Astrocyte (in vitro differentiated cells and primary cell): ENCODE data around the gene FGF12.

ENCODE experiments used
- EZH2 ChIP-seq: IDR thresholded peaks from 2 replicates; pipeline ENCODE4 v1.6.1; 2012; ENCODE audit warnings: mild to moderate bottlenecking, low read length, inconsistent platforms; ENCODE audit not compliant: insufficient read depth
- TF ChIP-seq, protein P1 (sequence below): IDR thresholded peaks from 2 replicates; pipeline ENCODE4 v1.5.1; 2011; ENCODE audit warnings: low read depth, mild to moderate bottlenecking, inconsistent platforms, low read length, moderate library complexity; ENCODE audit not compliant: insufficient read depth

DNA sequence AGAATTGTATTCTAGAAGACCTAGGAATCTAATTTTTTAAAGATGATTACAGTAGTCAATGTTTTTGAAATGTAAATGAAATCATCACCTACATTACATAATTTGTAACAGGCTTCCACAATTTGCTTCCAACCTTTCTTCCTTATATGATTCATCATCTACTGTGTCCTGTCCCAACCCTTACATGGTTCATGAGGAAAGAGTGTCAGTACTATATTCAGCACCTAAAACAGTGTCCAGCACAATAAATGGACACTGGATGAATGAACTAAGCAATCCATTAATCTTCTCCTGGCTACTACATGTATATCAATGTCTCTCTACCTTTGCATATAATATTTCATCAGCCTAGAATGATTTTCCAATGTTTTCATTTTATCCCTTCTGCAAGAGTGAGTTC lies 12.2 kb downstream of the FGF12 start:
- no peak for TF ChIP-seq EZH2
- TF ChIP-seq, protein P1, sequence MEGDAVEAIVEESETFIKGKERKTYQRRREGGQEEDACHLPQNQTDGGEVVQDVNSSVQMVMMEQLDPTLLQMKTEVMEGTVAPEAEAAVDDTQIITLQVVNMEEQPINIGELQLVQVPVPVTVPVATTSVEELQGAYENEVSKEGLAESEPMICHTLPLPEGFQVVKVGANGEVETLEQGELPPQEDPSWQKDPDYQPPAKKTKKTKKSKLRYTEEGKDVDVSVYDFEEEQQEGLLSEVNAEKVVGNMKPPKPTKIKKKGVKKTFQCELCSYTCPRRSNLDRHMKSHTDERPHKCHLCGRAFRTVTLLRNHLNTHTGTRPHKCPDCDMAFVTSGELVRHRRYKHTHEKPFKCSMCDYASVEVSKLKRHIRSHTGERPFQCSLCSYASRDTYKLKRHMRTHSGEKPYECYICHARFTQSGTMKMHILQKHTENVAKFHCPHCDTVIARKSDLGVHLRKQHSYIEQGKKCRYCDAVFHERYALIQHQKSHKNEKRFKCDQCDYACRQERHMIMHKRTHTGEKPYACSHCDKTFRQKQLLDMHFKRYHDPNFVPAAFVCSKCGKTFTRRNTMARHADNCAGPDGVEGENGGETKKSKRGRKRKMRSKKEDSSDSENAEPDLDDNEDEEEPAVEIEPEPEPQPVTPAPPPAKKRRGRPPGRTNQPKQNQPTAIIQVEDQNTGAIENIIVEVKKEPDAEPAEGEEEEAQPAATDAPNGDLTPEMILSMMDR = no peak
